NCI-H2107 treated with DMSO at 0.1 percent for 48 hours (cell line): ENCODE data around the gene CLCN2.

Source experiments
- DNase-seq: peaks from one replicate; lab custom pipeline; 2025; ENCODE audit not compliant: unreplicated experiment; lab: John Stamatoyannopoulos, UW

CLCN2 gene

DNA sequence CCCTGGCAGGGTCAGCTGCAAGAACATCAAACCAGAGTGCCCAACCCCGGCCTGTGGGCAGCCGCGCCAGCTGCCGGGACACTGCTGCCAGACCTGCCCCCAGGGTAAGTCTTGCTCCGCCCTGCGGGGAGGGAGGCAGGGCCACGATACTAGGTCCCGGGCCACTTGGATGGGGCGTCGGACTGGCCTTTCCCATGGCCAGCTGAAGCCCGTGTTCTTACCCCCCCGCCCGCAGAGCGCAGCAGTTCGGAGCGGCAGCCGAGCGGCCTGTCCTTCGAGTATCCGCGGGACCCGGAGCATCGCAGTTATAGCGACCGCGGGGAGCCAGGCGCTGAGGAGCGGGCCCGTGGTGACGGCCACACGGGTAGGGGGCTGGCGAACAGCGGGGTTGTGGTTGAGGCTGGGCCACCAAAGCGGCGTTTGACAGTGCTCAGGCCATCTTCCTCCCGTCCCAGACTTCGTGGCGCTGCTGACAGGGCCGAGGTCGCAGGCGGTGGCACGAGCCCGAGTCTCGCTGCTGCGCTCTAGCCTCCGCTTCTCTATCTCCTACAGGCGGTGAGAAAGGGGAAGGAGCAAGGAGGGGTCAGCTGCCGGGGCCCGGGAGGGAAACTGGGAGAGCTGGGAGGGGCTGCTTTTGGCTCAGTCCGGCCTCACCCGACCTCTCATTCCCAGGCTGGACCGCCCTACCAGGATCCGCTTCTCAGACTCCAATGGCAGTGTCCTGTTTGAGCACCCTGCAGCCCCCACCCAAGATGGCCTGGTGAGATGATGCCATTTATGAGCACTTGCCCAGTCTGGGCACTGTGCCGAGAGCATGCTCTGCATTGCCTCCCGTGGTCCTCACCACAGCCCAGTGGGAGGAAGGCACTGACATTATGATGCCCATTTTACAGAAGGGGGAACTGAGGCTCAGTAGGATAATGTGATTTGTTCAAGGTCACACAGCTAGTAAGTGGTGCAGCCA, 20.1 kb upstream of the CLCN2 start:
- DNase-seq, result no peak

GRCh38 chr3:184380627-184381260, 19.3 kb upstream of the CLCN2 start:
- DNase-seq, result no peak

DNA sequence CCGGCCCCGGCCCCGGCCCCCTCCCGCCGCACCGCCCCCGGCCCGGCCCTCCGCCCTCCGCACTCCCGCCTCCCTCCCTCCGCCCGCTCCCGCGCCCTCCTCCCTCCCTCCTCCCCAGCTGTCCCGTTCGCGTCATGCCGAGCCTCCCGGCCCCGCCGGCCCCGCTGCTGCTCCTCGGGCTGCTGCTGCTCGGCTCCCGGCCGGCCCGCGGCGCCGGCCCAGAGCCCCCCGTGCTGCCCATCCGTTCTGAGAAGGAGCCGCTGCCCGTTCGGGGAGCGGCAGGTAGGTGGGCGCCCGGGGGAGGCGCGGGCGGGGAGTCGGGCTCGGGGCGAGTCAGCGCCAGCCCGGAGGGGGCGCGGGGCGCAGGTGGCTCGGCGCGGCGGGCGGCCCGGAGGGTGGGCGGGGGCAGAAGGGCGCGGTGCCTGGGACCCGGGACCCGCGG, 18.8 kb upstream of the CLCN2 start:
- no peak for DNase-seq

- no peak for DNase-seq
Measured at GRCh38 chr3:184379358-184380184, 18.2 kb upstream of the CLCN2 start, which contains the start of gene CHRD. Gene CHRD, plus strand, starts transcription at chr3:184380054. Its CDS starts 265 bp downstream, at chr3:184380319.

- no peak for DNase-seq
Measured at GRCh38 chr3:184378651-184379357, 17.4 kb upstream of the CLCN2 start.

GRCh38 chr3:184377882-184378445, 16.6 kb upstream of the CLCN2 start, which contains the start of gene THPO:
Gene THPO, minus strand, starts transcription at chr3:184378207. Its CDS starts 1,948 bp downstream, at chr3:184376259.
- no peak for DNase-seq

DNA sequence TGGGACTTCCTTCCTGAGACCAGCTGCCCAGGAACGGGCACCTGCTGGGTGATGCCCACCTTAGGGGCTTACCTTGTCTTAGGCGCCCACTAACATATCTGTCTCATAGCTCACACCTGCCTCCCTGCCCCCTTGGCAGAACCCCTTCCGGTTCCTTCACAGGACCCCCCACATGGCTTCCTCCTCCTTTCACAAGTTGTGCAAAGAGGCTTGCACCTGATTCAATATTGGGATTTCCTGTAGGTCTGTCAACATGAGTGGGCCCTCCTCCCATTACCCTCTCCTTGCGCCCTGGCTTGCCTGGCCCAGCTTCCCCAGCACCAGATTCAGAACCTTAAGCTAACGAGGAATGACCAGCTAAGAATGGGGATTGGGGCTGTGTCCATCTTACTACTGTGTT, 16.0 kb upstream of the CLCN2 start:
- no peak for DNase-seq

- no peak for DNase-seq
Measured at GRCh38 chr3:184375747-184376461, 14.5 kb upstream of the CLCN2 start.

- no peak for DNase-seq
Measured at GRCh38 chr3:184373422-184373821, 12.0 kb upstream of the CLCN2 start.

GRCh38 chr3:184372911-184373310, 11.5 kb upstream of the CLCN2 start:
- DNase-seq, result no peak

DNA sequence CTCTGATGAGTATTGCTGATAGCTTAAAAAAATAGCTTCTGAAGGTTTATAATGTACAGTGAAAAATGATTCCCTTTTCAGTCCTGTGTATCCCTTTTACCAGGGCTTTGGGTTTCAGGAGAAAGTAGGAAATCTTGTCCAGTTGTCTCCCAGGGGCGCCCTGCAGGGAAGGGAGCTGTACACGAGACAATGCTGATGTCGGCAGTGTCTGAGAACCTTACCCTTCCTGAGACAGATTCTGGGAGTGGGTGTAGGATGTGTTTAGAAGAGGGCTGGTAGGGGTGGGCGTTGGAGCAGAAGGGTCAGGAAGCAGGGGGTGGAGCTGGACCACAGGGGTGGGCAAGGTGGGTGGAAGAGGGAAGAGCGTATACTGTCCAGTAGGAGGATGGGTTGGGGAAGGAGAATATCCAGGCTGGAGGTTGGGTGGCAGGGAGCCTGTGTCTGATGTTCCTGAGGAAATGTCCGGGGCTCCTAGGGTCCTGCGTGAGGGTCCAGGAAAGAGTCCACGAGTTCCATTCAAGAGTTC, 11.0 kb upstream of the CLCN2 start:
- DNase-seq, result no peak

DNA sequence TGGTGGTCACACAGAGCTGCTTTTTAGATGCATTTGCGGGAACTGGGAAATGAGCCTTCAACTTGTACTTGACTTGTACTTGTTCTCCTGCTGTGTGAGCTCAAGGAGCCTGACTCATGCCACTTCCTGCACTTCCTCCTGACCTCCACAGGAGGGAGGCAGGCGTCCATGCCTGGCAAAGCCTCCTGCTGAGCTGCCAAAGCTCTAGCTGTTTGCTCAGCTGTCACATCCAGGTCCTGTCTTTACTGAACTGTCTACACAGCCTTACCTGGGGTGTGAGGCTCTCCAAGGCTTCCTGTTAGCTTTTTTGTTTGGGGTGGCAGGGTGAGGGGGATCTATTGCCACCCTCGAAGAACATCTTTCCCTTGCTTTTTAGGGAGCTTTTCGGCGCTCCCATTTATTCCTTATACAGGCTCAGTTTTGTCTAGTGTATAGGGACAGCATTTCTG, 10.2 kb upstream of the CLCN2 start:
- DNase-seq, result peak; percentile 97

DNA sequence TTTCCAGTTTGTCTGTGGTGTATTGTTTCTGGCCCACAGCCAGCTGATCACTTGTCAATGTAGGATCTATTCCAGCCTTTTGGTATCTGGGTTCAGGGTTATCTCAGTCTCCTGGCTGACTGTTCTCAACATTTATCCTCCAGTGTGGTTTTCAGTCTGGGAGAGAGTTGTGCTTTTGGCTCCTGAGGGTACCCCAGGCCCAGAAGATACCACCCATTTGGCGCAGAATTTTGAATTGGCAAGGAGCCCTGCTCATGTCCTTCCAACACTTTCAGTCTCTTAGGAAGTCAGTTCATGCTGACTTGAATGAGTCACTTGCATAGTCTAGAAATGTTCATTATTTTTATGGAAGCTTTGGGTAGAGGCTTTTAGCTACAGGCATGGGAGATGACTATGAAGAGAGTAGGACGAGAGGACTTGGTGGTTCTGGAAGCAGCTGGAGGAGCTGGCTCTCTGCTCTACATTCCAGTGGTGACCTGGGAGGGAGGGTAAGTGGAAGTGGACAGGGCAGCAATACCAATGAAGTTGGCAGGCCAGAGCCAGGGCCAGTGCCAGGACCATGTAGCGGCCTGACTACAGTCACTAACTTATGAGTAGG, 7.3 kb upstream of the CLCN2 start:
- DNase-seq, result no peak

DNA sequence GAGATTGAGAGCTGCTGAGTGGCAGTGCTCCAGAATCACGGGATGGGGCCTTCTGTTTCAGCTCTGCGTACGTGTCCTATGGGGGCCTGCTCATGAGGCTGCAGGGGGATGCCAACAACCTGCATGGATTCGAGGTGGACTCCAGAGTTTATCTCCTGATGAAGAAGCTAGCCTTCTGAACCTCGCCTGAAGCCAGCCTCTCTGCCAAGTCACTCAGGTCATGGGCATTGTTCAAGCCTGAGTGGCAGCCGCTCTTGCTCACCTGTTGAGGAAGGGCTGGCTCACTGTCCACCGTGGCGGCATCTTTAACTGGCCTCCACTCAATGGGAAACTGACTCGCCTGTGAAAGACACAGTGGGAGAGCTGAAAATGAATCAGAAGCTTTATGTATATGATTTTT, 6.7 kb upstream of the CLCN2 start:
- no peak for DNase-seq

DNA sequence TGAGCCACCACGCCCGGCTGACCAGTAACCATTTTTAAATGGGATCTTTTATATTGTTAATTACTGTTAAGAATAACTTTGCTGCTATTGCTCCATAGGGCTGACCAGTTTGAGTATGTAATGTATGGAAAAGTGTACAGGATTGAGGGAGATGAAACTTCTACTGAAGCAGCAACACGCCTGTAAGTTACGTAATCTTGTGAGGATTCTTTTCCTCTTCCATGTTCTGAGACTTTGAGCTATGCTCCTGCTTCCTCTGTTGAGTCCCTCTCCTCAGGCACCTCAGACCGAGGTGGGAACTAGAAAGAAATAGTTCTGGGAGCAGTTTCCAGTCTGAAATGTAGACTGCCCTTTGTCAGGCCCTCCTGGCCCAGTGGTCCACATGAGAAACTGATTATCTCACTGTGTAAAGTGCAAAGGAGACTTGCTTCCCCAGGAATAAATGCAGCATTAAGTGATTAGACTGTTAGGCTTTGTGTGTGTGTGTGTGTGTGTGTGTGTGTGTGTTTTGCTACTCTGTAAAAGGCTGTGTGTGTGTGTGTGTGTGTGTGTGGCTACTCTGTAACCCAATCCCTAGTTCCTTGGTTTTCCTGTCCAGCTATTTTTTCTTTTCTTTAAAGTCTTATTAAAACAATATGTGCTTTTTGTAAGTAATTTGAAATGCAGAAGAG, 5.3 kb upstream of the CLCN2 start:
- no peak for DNase-seq

- DNase-seq, result peak; percentile 100
Measured at GRCh38 chr3:184362668-184363546, 1.5 kb upstream of the CLCN2 start.

- DNase-seq, result peak; percentile 82
Measured at GRCh38 chr3:184361932-184362667, 695 bp upstream of the CLCN2 start.
